ENCODE measurements around the gene CIITA.
"Not testable (repeated sequence)": the region's sequence is repeated elsewhere in the genome, so short reads cannot be mapped to it uniquely, and the experiment has no call there.

CIITA gene

DNA sequence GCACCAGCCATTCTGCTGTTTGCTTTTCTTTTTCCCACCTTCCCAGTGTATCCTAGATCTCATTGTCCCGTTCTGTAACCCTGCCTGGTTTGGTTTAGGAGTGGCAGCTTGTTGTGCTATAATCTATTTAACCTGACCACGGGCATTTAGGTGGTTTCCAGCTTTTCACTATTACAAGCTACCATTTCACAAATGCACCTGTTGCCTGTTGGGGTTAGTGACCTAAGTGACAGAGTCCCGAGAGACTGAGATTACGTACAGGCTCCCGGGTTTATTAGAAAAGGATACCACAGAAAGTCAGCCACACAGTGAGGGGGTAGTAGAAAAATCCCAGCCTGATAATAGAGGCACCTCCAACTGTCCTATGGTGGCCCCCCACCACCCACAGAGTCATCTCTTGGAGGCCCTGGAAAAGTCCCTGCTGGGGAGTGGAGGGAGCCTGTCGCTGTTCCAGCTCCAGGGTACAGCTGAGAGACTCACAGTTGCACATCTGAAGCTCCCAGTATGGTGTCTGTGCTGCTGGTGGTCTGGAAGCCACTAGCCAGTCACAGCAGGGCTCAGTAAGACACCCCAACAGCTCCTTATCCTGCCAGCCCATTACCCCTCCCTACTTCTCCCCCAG lies 88.5 kb downstream of the CIITA start:
- H3K4me3 ChIP-seq: no peak overlapping the region
- no peaks in the 10 kb centered on the region for H3K27me3 ChIP-seq
- H3K4me1 ChIP-seq: peaks cover 23 to 46% (median 29%) of the 10 kb centered on the region in 10 experiments
- H3K4me2 ChIP-seq: peak overlapping the region in 9 of 11 experiments; percentile 6 to 70 (median 64); a peak in 17 of 22 replicates
- H4K20me1 ChIP-seq: peaks cover 11 to 73% (median 54%) of the 10 kb centered on the region in 11 experiments; a peak in 18 of 22 replicates
- no peak for TF ChIP-seq Cebpa-rat (IDR thresholded peaks at IDR 0.05)
- H3K36me3 ChIP-seq: peaks cover 61 to 92% (median 65%) of the 10 kb centered on the region in 11 experiments
- peak overlapping the region in 3 of 11 experiments; percentile 22 to 54 (median 49); a peak in 5 of 22 replicates for H3K9ac ChIP-seq
- peak overlapping the region in 3 of 11 experiments; percentile 16 to 65 (median 41); a peak in 4 of 22 replicates for H3K27ac ChIP-seq
- no peaks in the 10 kb centered on the region for H3K9me3 ChIP-seq (replicated peaks in 1 of 11)

- Histone ChIP-seq H3K9me3 (replicated peaks in 1 of 11) (no peaks in the 10 kb centered on the region), H3K9ac (peak overlapping the region in 2 of 11 experiments; percentile 49 to 54; a peak in 4 of 22 replicates), H3K27me3 (no peaks in the 10 kb centered on the region), H3K4me2 (peak overlapping the region in 10 of 11 experiments; percentile 6 to 70 (median 60); a peak in 15 of 22 replicates), H3K4me1 (peaks cover 23 to 46% (median 29%) of the 10 kb centered on the region in 10 experiments), H4K20me1 (peaks cover 11 to 67% (median 54%) of the 10 kb centered on the region in 11 experiments; a peak in 18 of 22 replicates), H3K36me3 (peaks cover 63 to 97% (median 69%) of the 10 kb centered on the region in 11 experiments), H3K4me3 (no peak overlapping the region), H3K27ac (peak overlapping the region in 3 of 11 experiments; percentile 16 to 65 (median 41); a peak in 4 of 22 replicates)
- TF ChIP-seq Cebpa-rat (IDR thresholded peaks at IDR 0.05): no peak
Measured at GRCh38 chr16:10966129-10966528, 89.1 kb downstream of the CIITA start.

DNA sequence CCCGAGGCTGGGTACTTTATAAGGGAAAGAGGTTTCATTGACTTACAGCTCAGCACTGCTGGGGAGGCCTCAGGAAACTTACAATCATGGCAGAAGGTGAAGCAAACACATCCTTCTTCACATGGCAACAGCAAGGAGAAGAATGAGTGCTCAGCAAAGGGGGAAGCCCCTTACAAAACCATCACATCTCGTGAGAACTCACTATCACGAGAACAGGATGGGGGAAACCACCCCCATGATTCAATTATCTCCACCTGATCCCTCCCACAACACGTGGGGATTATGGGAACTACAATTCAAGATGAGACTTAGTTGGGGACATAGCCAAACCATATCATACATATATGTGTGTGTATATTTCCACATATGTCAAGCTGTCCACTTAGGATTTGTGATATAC lies 89.6 kb downstream of the CIITA start:
- Histone ChIP-seq H3K36me3 (peaks cover 61 to 97% (median 71%) of the 10 kb centered on the region in 11 experiments), H3K4me1 (peaks cover 24 to 46% (median 30%) of the 10 kb centered on the region in 10 experiments), H3K27ac (peak overlapping the region in 3 of 11 experiments; percentile 16 to 65 (median 41); a peak in 2 of 22 replicates), H4K20me1 (peaks cover 11 to 64% (median 50%) of the 10 kb centered on the region in 11 experiments; a peak in 18 of 22 replicates), H3K4me2 (peak overlapping the region in 5 of 11 experiments; percentile 13 to 70 (median 65); a peak in 4 of 22 replicates)
- not testable (repeated sequence) for H3K9ac ChIP-seq; H3K9me3 ChIP-seq (replicated peaks in 1 of 11); H3K27me3 ChIP-seq; H3K4me3 ChIP-seq

GRCh38 chr16:10967986-10968385 lies 91.0 kb downstream of the CIITA start:
- no peak for TF ChIP-seq Cebpa-rat (IDR thresholded peaks at IDR 0.05)
- Histone ChIP-seq H3K4me1 (peaks cover 32 to 51% (median 41%) of the 10 kb centered on the region in 10 experiments), H3K4me3 (no peak overlapping the region), H3K27ac (no peak overlapping the region), H3K36me3 (peaks cover 52 to 97% (median 72%) of the 10 kb centered on the region in 11 experiments), H3K27me3 (no peaks in the 10 kb centered on the region), H3K4me2 (no peak overlapping the region), H4K20me1 (peaks cover 11 to 73% (median 46%) of the 10 kb centered on the region in 11 experiments; a peak in 18 of 22 replicates), H3K9ac (no peak overlapping the region), H3K9me3 (replicated peaks in 1 of 11) (no peaks in the 10 kb centered on the region)

- Histone ChIP-seq H3K36me3 (peaks cover 52 to 97% (median 72%) of the 10 kb centered on the region in 11 experiments), H3K9me3 (replicated peaks in 1 of 11) (no peaks in the 10 kb centered on the region), H3K4me1 (peaks cover 32 to 54% (median 43%) of the 10 kb centered on the region in 10 experiments), H3K27me3 (no peaks in the 10 kb centered on the region), H3K27ac (no peak overlapping the region), H3K4me2 (peak overlapping the region in 1 of 11 experiments; percentile 59; a peak in 2 of 22 replicates), H3K9ac (no peak overlapping the region), H4K20me1 (peaks cover 11 to 73% (median 41%) of the 10 kb centered on the region in 11 experiments; a peak in 18 of 22 replicates), H3K4me3 (no peak overlapping the region)
- no peak for TF ChIP-seq Cebpa-rat (IDR thresholded peaks at IDR 0.05)
Measured at GRCh38 chr16:10968498-10968897, 91.5 kb downstream of the CIITA start.

GRCh38 chr16:10969615-10970014 lies 92.6 kb downstream of the CIITA start:
- Histone ChIP-seq H3K27me3 (no peaks in the 10 kb centered on the region), H3K9ac (no peak overlapping the region), H3K9me3 (replicated peaks in 1 of 11) (no peaks in the 10 kb centered on the region), H3K4me3 (no peak overlapping the region), H3K27ac (0 out of 22 replicates have a peak overlapping the region, but pooled peaks of 1 of the 11 experiments have one; percentile 10), H4K20me1 (peaks cover 7 to 64% (median 31%) of the 10 kb centered on the region in 11 experiments; a peak in 18 of 22 replicates), H3K36me3 (peaks cover 53 to 99% (median 74%) of the 10 kb centered on the region in 11 experiments), H3K4me1 (peaks cover 27 to 49% (median 37%) of the 10 kb centered on the region in 10 experiments), H3K4me2 (peak overlapping the region in 5 of 11 experiments; percentile 16 to 59 (median 33); a peak in 8 of 22 replicates)
- no peak for TF ChIP-seq Cebpa-rat (IDR thresholded peaks at IDR 0.05)

DNA sequence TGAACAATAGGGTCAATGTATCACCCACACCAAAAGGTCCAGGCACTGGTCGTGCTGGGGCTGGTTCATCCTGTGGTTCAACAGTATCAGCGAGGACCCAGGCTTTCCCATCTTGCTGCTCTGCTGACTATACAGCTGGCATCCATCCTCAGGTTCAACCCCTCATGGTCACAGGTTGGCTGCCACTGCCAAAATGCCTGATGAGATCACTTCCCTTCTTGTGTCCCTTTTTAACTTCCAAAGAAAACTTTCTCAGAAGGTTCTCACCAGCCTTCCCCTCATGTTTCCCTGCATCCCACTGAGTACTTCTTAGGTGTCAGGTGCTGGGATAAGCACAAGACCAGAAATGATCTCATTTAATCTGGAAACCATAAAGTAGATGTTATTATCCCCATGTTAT lies 93.1 kb downstream of the CIITA start:
- no peaks in the 10 kb centered on the region for H3K27me3 ChIP-seq
- no peak for TF ChIP-seq Cebpa-rat (IDR thresholded peaks at IDR 0.05)
- no peak overlapping the region for H3K4me3 ChIP-seq
- H3K36me3 ChIP-seq: peaks cover 53 to 99% (median 74%) of the 10 kb centered on the region in 11 experiments
- H3K4me1 ChIP-seq: peaks cover 23 to 46% (median 34%) of the 10 kb centered on the region in 10 experiments
- no peaks in the 10 kb centered on the region for H3K9me3 ChIP-seq (replicated peaks in 1 of 11)
- no peak overlapping the region for H3K27ac ChIP-seq
- H3K9ac ChIP-seq: no peak overlapping the region
- H4K20me1 ChIP-seq: peaks cover 7 to 60% (median 26%) of the 10 kb centered on the region in 11 experiments; a peak in 18 of 22 replicates
- peak overlapping the region in 4 of 11 experiments; percentile 29 to 59 (median 46); a peak in 5 of 22 replicates for H3K4me2 ChIP-seq

DNA sequence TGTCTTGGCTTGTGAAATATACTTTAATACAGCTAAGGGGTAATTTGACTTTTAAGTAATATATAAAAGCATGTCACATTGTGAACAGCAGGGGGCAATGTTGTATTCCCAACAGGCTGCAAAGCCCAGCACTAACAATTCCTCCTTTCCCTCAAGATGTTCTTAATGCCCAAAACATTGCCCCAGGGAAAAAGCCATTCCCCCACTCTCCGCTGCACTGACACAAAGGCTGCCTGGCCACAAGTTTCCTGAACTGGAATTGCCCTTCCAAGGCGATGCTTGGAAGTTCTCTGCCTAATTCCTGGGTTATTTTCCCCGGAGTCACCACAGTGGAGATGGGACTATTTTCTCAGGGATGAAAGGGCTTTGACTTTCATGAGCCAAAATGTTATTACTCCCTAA lies 94.6 kb downstream of the CIITA start:
- Histone ChIP-seq H3K4me3 (no peak overlapping the region), H4K20me1 (peaks cover 0 to 45% (median 16%) of the 10 kb centered on the region in 11 experiments; a peak in 13 of 22 replicates), H3K27ac (no peak overlapping the region), H3K4me1 (peaks cover 12 to 33% (median 22%) of the 10 kb centered on the region in 10 experiments; a peak in 19 of 20 replicates), H3K9ac (no peak overlapping the region), H3K4me2 (no peak overlapping the region; a peak in 1 of 22 replicates), H3K27me3 (no peaks in the 10 kb centered on the region), H3K9me3 (replicated peaks in 1 of 11) (no peaks in the 10 kb centered on the region), H3K36me3 (peaks cover 52 to 100% (median 82%) of the 10 kb centered on the region in 11 experiments)
- no peak for TF ChIP-seq Cebpa-rat (IDR thresholded peaks at IDR 0.05)

All from BLaER1 treated with 17β-estradiol and CSF1 and Interleukin-3, amounts not matched to agents 10 nM and 100 nM (cell line).